ENCODE measurements around the gene CR1L.

Gene CR1L

DNA sequence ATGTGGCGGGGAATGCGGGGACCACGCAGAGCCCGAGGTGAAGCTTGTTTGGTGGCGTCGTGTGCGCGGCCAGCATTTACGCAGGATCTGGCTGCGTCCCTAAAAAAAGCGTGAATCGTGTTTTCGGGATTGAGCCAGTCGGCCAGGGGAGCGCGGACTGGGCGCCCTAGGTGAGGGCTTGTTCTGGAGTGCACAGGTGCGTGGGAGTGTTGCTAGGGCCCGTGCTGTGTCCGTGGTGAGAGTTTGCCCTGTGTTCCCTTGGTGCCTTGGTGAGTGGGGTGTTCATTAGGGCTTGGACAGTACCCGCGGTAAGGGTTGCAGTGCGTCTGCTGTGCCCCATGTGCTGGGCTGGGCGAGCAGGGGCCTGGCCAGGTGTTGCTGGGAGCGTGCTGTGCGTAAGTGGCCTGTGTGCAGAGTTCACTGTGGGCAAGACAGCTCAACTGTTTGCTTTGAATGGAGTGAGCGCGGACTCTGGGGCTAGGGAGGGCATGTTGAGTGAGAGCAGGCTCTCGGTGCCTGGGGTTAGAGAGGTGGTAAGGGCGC, 107.6 kb downstream of the CR1L start:
- H3K27ac Mint-ChIP-seq = peak overlapping the region; percentile 99
- H3K4me1 Mint-ChIP-seq = peaks cover 70% of the 10 kb centered on the region
- peaks cover 11% of the 10 kb centered on the region for H3K36me3 Mint-ChIP-seq (ENCODE audit: low read depth)
- TF ChIP-seq, protein P1, sequence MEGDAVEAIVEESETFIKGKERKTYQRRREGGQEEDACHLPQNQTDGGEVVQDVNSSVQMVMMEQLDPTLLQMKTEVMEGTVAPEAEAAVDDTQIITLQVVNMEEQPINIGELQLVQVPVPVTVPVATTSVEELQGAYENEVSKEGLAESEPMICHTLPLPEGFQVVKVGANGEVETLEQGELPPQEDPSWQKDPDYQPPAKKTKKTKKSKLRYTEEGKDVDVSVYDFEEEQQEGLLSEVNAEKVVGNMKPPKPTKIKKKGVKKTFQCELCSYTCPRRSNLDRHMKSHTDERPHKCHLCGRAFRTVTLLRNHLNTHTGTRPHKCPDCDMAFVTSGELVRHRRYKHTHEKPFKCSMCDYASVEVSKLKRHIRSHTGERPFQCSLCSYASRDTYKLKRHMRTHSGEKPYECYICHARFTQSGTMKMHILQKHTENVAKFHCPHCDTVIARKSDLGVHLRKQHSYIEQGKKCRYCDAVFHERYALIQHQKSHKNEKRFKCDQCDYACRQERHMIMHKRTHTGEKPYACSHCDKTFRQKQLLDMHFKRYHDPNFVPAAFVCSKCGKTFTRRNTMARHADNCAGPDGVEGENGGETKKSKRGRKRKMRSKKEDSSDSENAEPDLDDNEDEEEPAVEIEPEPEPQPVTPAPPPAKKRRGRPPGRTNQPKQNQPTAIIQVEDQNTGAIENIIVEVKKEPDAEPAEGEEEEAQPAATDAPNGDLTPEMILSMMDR (IDR thresholded peaks at IDR 0.05) = no peak
- H3K9me3 Mint-ChIP-seq = no peaks in the 10 kb centered on the region
- H3K27me3 Mint-ChIP-seq (ENCODE audit: low read depth, poor library complexity) = peaks cover 7% of the 10 kb centered on the region
- peak overlapping the region; percentile 100 for H3K4me3 Mint-ChIP-seq
- peak; percentile 30 for DNase-seq

DNA sequence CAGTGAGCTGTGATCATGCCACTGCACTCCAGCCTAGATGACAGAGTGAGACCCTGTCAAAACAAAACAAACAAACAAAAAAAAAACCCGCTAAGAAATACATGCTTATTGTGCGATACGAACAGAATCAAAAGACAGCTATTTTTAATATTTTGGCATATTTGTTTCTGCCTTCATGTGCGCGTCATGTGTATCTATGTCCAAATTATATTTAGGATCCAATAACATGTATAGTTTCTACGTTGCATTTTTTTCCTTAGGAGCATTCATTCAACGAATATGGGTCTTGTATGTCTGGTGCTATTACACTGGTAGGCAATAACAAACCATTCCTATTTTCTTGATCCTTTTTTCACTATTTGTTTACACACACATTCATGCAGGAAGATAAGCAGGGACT, 108.7 kb downstream of the CR1L start:
- peaks cover 70% of the 10 kb centered on the region for H3K4me1 Mint-ChIP-seq
- no peaks in the 10 kb centered on the region for H3K9me3 Mint-ChIP-seq

DNA sequence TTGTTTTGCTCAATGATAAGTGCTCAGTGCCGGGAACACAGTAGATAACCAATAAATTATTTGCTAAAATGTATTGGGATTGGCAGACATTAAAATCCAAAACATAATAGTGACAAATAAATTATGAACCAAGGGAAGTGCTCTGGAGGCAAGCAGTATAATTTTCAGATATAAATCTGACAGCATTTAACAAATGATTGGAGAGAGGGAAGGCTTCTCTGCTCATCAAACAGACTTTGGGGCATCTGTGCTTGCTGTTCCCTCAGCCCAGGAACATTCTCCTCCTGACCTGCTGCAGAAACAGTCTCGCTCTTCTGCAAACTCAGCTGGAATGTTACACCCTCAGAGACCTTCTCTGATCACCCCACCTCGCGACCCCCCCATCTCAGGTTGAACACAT, 109.1 kb downstream of the CR1L start:
- TF ChIP-seq, protein P1 (IDR thresholded peaks at IDR 0.05) = no peak
- no peak for DNase-seq
- Mint-ChIP-seq H3K36me3 (ENCODE audit: low read depth) (peaks cover 23% of the 10 kb centered on the region), H3K27me3 (ENCODE audit: low read depth, poor library complexity) (peaks cover 2% of the 10 kb centered on the region), H3K9me3 (no peaks in the 10 kb centered on the region), H3K27ac (no peak overlapping the region), H3K4me3 (peak overlapping the region; percentile 100), H3K4me1 (peaks cover 69% of the 10 kb centered on the region)

More for the DNA sequence above, 108.7 kb downstream of the CR1L start:
- H3K36me3 Mint-ChIP-seq (ENCODE audit: low read depth) = peaks cover 19% of the 10 kb centered on the region
- H3K4me3 Mint-ChIP-seq = peak overlapping the region; percentile 100
- no peak overlapping the region for H3K27ac Mint-ChIP-seq
- TF ChIP-seq, protein P1 (IDR thresholded peaks at IDR 0.05) = no peak
- peaks cover 5% of the 10 kb centered on the region for H3K27me3 Mint-ChIP-seq (ENCODE audit: low read depth, poor library complexity)
- no peak for DNase-seq

DNA sequence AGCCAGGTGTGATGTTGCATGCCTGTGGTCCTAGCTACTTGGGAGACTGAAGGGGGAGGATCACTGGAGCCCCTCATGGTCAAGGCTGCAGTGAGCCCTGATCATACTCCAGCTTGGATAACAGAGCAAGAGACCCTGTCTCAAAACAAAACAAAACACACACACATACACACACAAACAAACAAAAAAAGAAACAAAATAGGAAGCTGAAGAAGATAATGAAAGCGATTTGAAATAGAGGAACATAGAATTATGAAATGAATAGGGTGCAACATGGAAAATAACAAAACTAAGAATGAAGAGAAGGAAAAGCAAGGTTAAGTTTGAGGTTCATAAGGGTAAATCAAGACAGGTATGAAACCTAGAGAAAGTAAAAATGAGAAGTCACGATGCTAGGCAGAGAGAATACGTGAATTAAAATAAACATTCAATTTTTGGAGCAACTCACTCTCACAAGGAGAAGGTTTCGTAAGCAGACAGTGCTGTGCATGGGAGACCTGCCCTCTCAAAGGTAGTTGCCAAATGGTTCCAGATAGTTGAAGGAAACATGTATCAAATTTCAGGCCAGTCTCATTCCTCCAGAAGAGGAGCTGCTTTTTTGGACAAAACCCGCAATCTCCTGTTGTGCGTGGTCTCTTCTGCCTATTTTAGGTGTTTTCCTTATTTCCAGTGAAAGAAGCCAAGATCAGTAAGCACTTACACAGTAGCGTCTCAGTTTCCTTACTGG, 110.2 kb downstream of the CR1L start:
- peak overlapping the region; percentile 1 for H3K27ac Mint-ChIP-seq
- peak overlapping the region; percentile 100 for H3K4me3 Mint-ChIP-seq
- no peak for DNase-seq
- no peaks in the 10 kb centered on the region for H3K9me3 Mint-ChIP-seq
- H3K36me3 Mint-ChIP-seq (ENCODE audit: low read depth) = peaks cover 34% of the 10 kb centered on the region
- no peaks in the 10 kb centered on the region for H3K27me3 Mint-ChIP-seq (ENCODE audit: low read depth, poor library complexity)
- H3K4me1 Mint-ChIP-seq = peaks cover 61% of the 10 kb centered on the region
- TF ChIP-seq, protein P1 (IDR thresholded peaks at IDR 0.05) = no peak

DNA sequence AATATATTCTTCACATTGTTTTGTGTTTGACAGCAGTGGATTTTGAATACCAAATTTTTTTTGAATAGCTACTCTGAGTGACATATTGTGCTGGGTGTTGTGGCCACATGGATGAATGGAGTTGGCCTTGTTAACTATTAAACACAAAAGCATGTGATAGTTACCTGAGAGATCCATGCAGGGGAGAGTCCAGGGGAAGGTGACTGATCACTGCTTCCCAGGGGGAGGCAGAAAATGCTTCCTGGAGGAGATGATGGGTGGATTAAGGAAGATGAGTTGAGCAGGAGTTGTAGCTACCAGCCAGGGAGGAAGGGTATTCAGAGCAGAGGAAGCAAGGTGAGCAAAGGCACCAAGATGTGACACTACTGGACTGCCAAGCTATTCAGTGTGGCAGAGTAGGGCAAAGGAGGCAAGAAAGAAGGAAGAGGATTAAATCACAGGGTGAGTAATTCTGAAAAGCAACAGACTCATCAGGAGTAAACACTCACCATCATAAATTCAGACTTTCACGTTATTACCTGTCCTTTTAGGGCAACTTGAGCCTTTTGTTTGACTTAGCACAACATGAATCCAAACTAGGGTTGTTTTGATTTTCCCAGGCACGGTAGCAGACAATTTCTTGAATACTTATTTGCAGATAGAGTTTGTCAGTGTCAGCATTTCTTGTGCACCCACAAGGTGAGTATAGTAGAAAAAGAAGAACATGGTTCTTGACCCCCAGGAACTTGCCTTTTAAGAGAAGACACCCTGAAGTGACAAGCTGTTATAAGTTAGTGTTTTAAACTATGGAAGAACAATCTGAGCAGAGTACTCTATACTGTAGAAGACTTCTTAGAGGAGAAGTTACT, 111.1 kb downstream of the CR1L start:
- peaks cover 55% of the 10 kb centered on the region for H3K4me1 Mint-ChIP-seq

More for the DNA sequence above, 111.1 kb downstream of the CR1L start:
- Mint-ChIP-seq H3K9me3 (no peaks in the 10 kb centered on the region), H3K36me3 (ENCODE audit: low read depth) (peaks cover 43% of the 10 kb centered on the region), H3K27me3 (ENCODE audit: low read depth, poor library complexity) (no peaks in the 10 kb centered on the region), H3K27ac (peak overlapping the region; percentile 77), H3K4me3 (no peak overlapping the region)
- DNase-seq = no peak
- TF ChIP-seq, protein P1 (IDR thresholded peaks at IDR 0.05) = no peak
